HEK293 (cell line): ENCODE data around the gene NTSR1.

ENCODE experiments used
- CTCF ChIA-PET: fragments of 350-600 bp; formaldehyde crosslinking; extraction: SDS; loops from one replicate; lab custom pipeline; 2021; ENCODE audit warnings: antibody characterized with exemption; lab: Yijun Ruan, JAX
- POLR2A ChIA-PET: fragments of 300-600 bp; formaldehyde crosslinking; extraction: SDS; loops from one replicate; lab custom pipeline; 2020; ENCODE audit warnings: antibody characterized with exemption, inconsistent platforms; lab: Yijun Ruan, JAX
- H3K27ac ChIP-seq: fragments of 200-500 bp; sonication (Bioruptor generic); 2 replicates; pipeline ENCODE4 v1.5.1; 2014; ENCODE audit warnings: low read depth, low read length, control low read depth, inconsistent platforms; ENCODE audit errors: extremely low read depth
- H3K36me3 ChIP-seq, 2 experiments: fragments of 200-500 bp in 1 of 2; sonication (Bioruptor generic) in 1 of 2; 1 replicate in 1 of 2; 2 replicates in 1 of 2; pipeline ENCODE4 v1.5.1; 2014 to 2017; ENCODE audit warnings: inconsistent platforms in 2 of 2, low read length in 2 of 2; ENCODE audit not compliant: control insufficient read depth in 2 of 2, insufficient read depth in 1 of 2
- H3K4me1 ChIP-seq: fragments of 200-500 bp; sonication (Bioruptor generic); 2 replicates; pipeline ENCODE4 v1.5.1; 2014; ENCODE audit warnings: mild to moderate bottlenecking, low read length, inconsistent platforms; ENCODE audit not compliant: control insufficient read depth, insufficient read depth
- H3K4me3 ChIP-seq: 2 replicates; pipeline ENCODE4 v1.5.1; 2011; ENCODE audit warnings: low read depth, mild to moderate bottlenecking, control low read depth, low read length, moderate library complexity
- H3K9me3 ChIP-seq: fragments of 200-500 bp; sonication (Bioruptor generic); 2 replicates; pipeline ENCODE4 v1.5.1; 2014; ENCODE audit warnings: low read depth, low read length, inconsistent platforms; ENCODE audit not compliant: control insufficient read depth, insufficient read depth
- GLI4 ChIP-seq: fragments of 450-650 bp; formaldehyde crosslinking; IDR thresholded peaks from 2 replicates; pipeline ENCODE4 v1.5.1; 2016; ENCODE audit warnings: missing biosample characterization, missing genetic modification characterization
- HOXC10 ChIP-seq: sonication (generic); formaldehyde crosslinking; IDR thresholded peaks from 2 replicates; pipeline ENCODE4 v1.8.1; 2023; ENCODE audit warnings: mild to moderate bottlenecking, missing genetic modification reagents
- OVOL3 ChIP-seq: fragments of 450-650 bp; formaldehyde crosslinking; IDR thresholded peaks from 2 replicates; pipeline ENCODE4 v1.5.1; 2016; ENCODE audit warnings: missing biosample characterization, missing genetic modification characterization
- SCRT1 ChIP-seq: fragments of 450-650 bp; formaldehyde crosslinking; IDR thresholded peaks from 2 replicates; pipeline ENCODE4 v1.5.1; 2016; ENCODE audit warnings: missing biosample characterization, missing genetic modification characterization, borderline replicate concordance
- ZNF169 ChIP-seq: fragments of 450-650 bp; formaldehyde crosslinking; IDR thresholded peaks from 2 replicates; pipeline ENCODE4 v1.5.1; 2016; ENCODE audit warnings: missing biosample characterization, missing genetic modification characterization
- ZNF274 ChIP-seq, 2 experiments: fragments of 200-500 bp in 1 of 2; fragments of 450-650 bp in 1 of 2; sonication (Bioruptor generic) in 1 of 2; formaldehyde crosslinking in 1 of 2; IDR thresholded peaks; 2 replicates each; pipeline versions ENCODE4 v1.5.1 to v1.6.1; 2014 to 2016; ENCODE audit warnings: borderline replicate concordance in 1 of 2, inconsistent platforms in 1 of 2, low read length in 1 of 2, missing biosample characterization in 1 of 2, missing genetic modification characterization in 1 of 2
- ZNF785 ChIP-seq: fragments of 450-650 bp; formaldehyde crosslinking; IDR thresholded peaks from 2 replicates; pipeline ENCODE4 v1.5.1; 2016; ENCODE audit warnings: missing biosample characterization, missing genetic modification characterization
- TF ChIP-seq, protein P1 (sequence below): fragments of 450-650 bp; formaldehyde crosslinking; IDR thresholded peaks from 2 replicates; pipeline ENCODE4 v1.5.1; 2016; ENCODE audit warnings: missing biosample characterization, missing genetic modification characterization, borderline replicate concordance
- TF ChIP-seq, protein P2 (sequence below): fragments of 450-650 bp; IDR thresholded peaks from 2 replicates; pipeline ENCODE4 v1.5.1; 2018; ENCODE audit warnings: missing biosample characterization, mild to moderate bottlenecking, missing genetic modification characterization
- TF ChIP-seq, protein P3 (sequence below): fragments of 450-650 bp; formaldehyde crosslinking; IDR thresholded peaks from 2 replicates; pipeline ENCODE4 v1.5.1; 2016; ENCODE audit warnings: missing biosample characterization, missing genetic modification characterization

NTSR1 gene

DNA sequence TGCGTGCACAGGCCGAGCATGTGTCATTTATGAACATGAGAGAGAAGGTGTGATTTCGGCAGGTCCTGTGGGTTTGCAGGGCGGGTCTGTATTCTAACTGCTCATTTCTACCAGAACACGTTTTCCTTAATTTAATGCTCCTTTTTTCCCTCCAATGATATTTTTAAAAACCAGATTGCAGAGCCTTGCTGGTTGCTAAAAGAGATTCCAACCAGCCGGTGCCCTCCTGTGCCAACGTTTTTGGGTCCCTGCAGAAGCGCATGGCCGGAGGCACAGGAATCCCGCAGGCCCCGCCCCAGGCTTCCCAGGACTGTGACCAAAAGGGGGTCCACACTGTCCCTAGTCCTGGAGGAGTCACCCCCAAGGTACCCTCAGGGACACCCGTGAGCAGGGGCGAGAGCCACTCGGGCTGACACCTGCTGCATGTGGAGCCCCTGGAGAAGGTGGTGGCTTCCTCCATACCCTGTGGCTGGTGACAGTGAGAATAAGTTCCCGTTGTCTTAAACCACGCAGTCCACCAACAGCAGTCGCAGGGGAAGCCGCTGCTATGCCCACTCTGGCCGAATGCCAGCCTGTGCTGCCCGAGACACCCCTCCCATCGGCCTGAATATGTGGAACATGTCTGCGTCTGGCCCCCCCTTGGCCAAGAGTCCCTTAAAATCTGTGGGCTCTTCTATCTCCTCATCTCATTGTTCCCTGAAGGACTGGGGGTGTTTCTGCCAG is 15.7 kb upstream of the NTSR1 start:
- ChIA-PET POLR2A (no interaction called here), CTCF (interaction anchor here (0.8 to 1.0 kb wide), 2 partner anchors 96 to 98 kb away, joined by 3 read pairs; no protein-coding TSS in a partner anchor)
- Histone ChIP-seq H3K27ac (no peak overlapping the region), H3K4me1 (peaks cover under 1% of the 10 kb centered on the region; the same call in 1 of the 2 replicates), H3K36me3 (no peaks in the 10 kb centered on the region)
- no peak for TF ChIP-seq GLI4
- TF ChIP-seq, protein P1, sequence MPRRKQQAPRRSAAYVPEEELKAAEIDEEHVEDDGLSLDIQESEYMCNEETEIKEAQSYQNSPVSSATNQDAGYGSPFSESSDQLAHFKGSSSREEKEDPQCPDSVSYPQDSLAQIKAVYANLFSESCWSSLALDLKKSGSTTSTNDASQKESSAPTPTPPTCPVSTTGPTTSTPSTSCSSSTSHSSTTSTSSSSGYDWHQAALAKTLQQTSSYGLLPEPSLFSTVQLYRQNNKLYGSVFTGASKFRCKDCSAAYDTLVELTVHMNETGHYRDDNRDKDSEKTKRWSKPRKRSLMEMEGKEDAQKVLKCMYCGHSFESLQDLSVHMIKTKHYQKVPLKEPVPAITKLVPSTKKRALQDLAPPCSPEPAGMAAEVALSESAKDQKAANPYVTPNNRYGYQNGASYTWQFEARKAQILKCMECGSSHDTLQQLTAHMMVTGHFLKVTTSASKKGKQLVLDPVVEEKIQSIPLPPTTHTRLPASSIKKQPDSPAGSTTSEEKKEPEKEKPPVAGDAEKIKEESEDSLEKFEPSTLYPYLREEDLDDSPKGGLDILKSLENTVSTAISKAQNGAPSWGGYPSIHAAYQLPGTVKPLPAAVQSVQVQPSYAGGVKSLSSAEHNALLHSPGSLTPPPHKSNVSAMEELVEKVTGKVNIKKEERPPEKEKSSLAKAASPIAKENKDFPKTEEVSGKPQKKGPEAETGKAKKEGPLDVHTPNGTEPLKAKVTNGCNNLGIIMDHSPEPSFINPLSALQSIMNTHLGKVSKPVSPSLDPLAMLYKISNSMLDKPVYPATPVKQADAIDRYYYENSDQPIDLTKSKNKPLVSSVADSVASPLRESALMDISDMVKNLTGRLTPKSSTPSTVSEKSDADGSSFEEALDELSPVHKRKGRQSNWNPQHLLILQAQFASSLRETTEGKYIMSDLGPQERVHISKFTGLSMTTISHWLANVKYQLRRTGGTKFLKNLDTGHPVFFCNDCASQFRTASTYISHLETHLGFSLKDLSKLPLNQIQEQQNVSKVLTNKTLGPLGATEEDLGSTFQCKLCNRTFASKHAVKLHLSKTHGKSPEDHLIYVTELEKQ = no peak
- TF ChIP-seq, all 188 proteins: peak for 0
- Histone ChIP-seq H3K4me3 (no peak overlapping the region), H3K9me3 (no peaks in the 10 kb centered on the region)

DNA sequence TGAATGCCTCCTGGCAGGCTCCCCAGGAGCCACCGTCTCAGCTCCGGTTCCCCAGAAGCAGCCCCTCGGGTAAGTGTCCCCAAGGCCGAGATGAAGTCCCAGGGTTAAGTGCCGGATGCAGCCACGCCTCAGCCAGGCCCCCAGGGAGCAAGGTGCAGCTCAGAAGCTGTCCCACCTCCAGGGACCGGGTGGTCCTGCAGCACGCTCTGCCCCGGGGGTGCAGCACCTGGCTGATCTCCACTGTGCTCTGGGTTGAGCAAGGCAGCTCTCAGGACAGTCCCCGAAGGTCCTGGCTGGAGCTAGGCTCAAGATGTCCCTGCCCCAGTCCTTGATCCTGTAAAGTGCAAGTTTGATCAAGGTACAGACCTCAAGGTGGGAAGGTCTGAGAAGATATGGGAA is 15.1 kb upstream of the NTSR1 start:
- Histone ChIP-seq H3K36me3 (no peaks in the 10 kb centered on the region), H3K9me3 (no peaks in the 10 kb centered on the region), H3K27ac (no peak overlapping the region), H3K4me1 (peaks cover 2% of the 10 kb centered on the region; the same call in 1 of the 2 replicates), H3K4me3 (no peak overlapping the region)
- TF ChIP-seq ZNF274 (IDR thresholded peaks at IDR 0.05; ENCODE audit: low read length) = no peak
- TF ChIP-seq ZNF274 (tag by site-specific recombination; IDR thresholded peaks at IDR 0.05; ENCODE audit: borderline replicate concordance) = no peak
- no peak for TF ChIP-seq HOXC10 (CRISPR knock-in tag)
- POLR2A ChIA-PET = no interaction called here
- CTCF ChIA-PET = interaction anchor here (0.8 to 1.0 kb wide), 3 partner anchors 95 to 97 kb away, joined by 3 to 9 read pairs (median 3); no protein-coding TSS in a partner anchor

GRCh38 chr20:62694106-62694505 is 14.5 kb upstream of the NTSR1 start:
- Histone ChIP-seq H3K27ac (no peak overlapping the region), H3K9me3 (no peaks in the 10 kb centered on the region), H3K36me3 (no peaks in the 10 kb centered on the region), H3K4me3 (no peak overlapping the region), H3K4me1 (peaks cover 2% of the 10 kb centered on the region; the same call in 1 of the 2 replicates)
- ChIA-PET POLR2A (no interaction called here), CTCF (interaction anchor here (0.8 to 1.3 kb wide), 3 partner anchors 8 to 98 kb away, joined by 3 to 9 read pairs (median 3); no protein-coding TSS in a partner anchor)
- TF ChIP-seq, protein P2, sequence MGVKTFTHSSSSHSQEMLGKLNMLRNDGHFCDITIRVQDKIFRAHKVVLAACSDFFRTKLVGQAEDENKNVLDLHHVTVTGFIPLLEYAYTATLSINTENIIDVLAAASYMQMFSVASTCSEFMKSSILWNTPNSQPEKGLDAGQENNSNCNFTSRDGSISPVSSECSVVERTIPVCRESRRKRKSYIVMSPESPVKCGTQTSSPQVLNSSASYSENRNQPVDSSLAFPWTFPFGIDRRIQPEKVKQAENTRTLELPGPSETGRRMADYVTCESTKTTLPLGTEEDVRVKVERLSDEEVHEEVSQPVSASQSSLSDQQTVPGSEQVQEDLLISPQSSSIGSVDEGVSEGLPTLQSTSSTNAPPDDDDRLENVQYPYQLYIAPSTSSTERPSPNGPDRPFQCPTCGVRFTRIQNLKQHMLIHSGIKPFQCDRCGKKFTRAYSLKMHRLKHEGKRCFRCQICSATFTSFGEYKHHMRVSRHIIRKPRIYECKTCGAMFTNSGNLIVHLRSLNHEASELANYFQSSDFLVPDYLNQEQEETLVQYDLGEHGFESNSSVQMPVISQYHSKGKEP = no peak
- no peak for TF ChIP-seq OVOL3
- no peak for TF ChIP-seq ZNF785 (tag by site-specific recombination)
- TF ChIP-seq, protein P3, sequence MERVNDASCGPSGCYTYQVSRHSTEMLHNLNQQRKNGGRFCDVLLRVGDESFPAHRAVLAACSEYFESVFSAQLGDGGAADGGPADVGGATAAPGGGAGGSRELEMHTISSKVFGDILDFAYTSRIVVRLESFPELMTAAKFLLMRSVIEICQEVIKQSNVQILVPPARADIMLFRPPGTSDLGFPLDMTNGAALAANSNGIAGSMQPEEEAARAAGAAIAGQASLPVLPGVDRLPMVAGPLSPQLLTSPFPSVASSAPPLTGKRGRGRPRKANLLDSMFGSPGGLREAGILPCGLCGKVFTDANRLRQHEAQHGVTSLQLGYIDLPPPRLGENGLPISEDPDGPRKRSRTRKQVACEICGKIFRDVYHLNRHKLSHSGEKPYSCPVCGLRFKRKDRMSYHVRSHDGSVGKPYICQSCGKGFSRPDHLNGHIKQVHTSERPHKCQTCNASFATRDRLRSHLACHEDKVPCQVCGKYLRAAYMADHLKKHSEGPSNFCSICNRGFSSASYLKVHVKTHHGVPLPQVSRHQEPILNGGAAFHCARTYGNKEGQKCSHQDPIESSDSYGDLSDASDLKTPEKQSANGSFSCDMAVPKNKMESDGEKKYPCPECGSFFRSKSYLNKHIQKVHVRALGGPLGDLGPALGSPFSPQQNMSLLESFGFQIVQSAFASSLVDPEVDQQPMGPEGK (tag by site-specific recombination) = no peak
- no peak for TF ChIP-seq ZNF169
- TF ChIP-seq SCRT1 (tag by site-specific recombination) = no peak
